ENCODE results near the gene ARHGAP24.
"Not testable (repeated sequence)": the region's sequence is repeated elsewhere in the genome, so short reads cannot be mapped to it uniquely, and the experiment has no call there.

The ARHGAP24 gene

GRCh38 chr4:86013621-86014020 is 538.7 kb downstream of the ARHGAP24 start:
- CTCF ChIA-PET, result no interaction called here
- POLR2A ChIA-PET, result no interaction called here

DNA sequence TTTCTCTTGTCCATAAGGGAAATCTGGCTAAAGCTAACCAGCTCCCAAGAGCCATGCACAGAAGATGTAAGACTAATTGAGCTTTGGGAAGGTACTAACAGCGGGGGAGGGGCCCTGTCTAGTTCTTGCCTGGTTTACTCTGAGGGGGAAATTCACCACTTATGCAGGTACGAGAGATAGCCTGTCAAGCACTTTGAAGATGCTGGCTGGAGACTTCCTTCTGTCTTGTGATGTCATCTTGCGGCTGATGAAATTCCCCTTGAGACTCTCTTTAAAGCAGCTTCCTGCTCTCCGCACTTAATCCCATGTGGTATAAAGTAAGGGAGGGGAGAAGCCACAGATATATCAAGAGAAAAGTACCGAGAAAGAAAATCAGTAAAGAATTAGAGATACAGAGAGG is 539.6 kb downstream of the ARHGAP24 start:
- ChIA-PET CTCF (interaction anchor here (0.7 kb wide), 1 partner anchor 218 kb away, joined by 4 read pairs; no protein-coding TSS in a partner anchor), POLR2A (no interaction called here)
- TF ChIP-seq CTBP1 (IDR thresholded peaks at IDR 0.05; ENCODE audit: borderline replicate concordance) (no peak), L3MBTL2 (conservative IDR thresholded peaks at IDR 0.05) (no peak), SP1 (IDR thresholded peaks at IDR 0.05) (no peak), FOXA1 (IDR thresholded peaks at IDR 0.05) (no peak)
- DNase-seq (ENCODE audit: extremely low spot score), result no peak

More at GRCh38 chr4:86013621-86014020, 538.7 kb downstream of the ARHGAP24 start:
- no peak for DNase-seq (ENCODE audit: extremely low spot score)
- no peak for TF ChIP-seq SP1 (IDR thresholded peaks at IDR 0.05)
- TF ChIP-seq FOXK2 (IDR thresholded peaks at IDR 0.05), result no peak
- no peak for TF ChIP-seq NFRKB (IDR thresholded peaks at IDR 0.05)
- TF ChIP-seq BHLHE40 (IDR thresholded peaks at IDR 0.05; ENCODE audit: borderline replicate concordance), result no peak
- TF ChIP-seq LEF1 (IDR thresholded peaks at IDR 0.05; ENCODE audit: borderline replicate concordance), result no peak
- no peak for TF ChIP-seq FOXM1 (IDR thresholded peaks at IDR 0.05; ENCODE audit: borderline replicate concordance)
- TF ChIP-seq SUZ12 (IDR thresholded peaks at IDR 0.05), result no peak
- no peak for TF ChIP-seq ELF4 (IDR thresholded peaks at IDR 0.05)
- TF ChIP-seq TARDBP (IDR thresholded peaks at IDR 0.05), result no peak
- no peak for TF ChIP-seq ZNF384 (IDR thresholded peaks at IDR 0.05)
- TF ChIP-seq ARNT (IDR thresholded peaks at IDR 0.05), result no peak
- no peak for TF ChIP-seq CTBP1 (IDR thresholded peaks at IDR 0.05; ENCODE audit: borderline replicate concordance)
- no peak for TF ChIP-seq L3MBTL2 (conservative IDR thresholded peaks at IDR 0.05)
- TF ChIP-seq, protein P1, sequence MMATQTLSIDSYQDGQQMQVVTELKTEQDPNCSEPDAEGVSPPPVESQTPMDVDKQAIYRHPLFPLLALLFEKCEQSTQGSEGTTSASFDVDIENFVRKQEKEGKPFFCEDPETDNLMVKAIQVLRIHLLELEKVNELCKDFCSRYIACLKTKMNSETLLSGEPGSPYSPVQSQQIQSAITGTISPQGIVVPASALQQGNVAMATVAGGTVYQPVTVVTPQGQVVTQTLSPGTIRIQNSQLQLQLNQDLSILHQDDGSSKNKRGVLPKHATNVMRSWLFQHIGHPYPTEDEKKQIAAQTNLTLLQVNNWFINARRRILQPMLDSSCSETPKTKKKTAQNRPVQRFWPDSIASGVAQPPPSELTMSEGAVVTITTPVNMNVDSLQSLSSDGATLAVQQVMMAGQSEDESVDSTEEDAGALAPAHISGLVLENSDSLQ (IDR thresholded peaks at IDR 0.05), result no peak
- TF ChIP-seq HDGF (IDR thresholded peaks at IDR 0.05; ENCODE audit: borderline replicate concordance), result no peak
- no peak for TF ChIP-seq FOXA1 (IDR thresholded peaks at IDR 0.05)

DNA sequence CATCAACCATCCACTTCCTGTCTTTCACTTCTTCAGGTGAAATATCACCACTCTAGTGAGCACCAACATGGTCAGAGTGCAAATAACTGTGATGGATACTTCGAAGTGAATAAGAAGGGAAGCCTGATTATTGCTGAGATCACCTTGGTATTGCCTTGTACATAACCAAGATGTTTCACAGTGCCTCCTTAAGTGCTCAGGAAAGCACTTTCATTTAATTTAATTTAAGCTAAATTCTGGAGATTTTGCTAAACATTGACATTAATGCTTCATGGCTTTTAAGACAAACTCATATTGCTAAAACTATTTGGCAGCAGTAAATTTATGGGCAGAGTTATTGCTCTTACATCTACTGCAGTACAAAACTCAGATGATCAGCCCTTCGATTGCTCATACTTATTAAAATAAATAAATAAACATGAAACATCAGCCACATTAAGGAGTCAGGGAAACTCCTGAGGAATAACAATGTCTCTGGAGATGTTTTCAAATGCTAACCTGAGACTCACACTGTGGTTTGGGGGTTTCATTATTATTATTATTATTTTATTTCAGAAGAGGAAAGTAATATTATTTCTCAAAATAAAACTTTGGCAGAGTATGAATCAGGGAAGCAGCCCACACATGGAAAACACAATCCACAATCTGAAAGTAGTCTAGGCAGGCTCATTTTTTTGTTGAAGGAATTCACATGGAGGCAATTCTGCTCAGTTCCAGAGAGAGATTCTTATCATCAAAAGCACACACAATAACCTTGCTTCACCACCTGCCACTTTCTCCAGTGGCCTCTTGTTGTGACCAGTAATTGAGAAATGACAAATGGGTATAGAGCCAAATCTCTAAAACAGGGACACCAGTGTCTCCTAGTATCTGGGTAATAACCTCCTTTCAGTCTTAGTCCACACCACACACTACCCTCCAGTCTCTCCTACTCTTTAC is 540.7 kb downstream of the ARHGAP24 start:
- TF ChIP-seq ZNF384 (IDR thresholded peaks at IDR 0.05), result no peak
- no peak for TF ChIP-seq FOXA1 (IDR thresholded peaks at IDR 0.05)
- DNase-seq (ENCODE audit: extremely low spot score), result no peak
- ChIA-PET CTCF (no interaction called here), POLR2A (no interaction called here)

DNA sequence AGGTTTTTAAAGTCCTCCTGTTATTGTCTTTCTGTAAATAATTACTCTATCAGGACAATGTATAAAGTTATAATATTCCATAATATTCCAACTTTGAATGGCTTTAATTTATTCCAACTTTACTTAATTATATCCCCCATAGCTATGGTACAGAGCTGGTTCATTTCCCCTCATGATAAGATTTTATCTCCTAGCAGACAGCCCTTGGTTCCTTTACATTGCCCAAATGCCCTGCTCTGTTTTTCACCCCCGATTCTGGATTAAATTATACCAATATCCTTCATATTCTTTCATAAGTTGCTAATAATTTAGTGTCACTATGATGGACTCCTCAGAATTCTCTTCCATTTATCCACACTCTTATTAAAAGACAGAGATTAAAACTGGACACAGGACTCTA is 544.4 kb downstream of the ARHGAP24 start:
- TF ChIP-seq FOXM1 (IDR thresholded peaks at IDR 0.05; ENCODE audit: borderline replicate concordance) (no peak), L3MBTL2 (conservative IDR thresholded peaks at IDR 0.05) (no peak), TARDBP (IDR thresholded peaks at IDR 0.05) (no peak), SUZ12 (IDR thresholded peaks at IDR 0.05) (no peak), ARNT (IDR thresholded peaks at IDR 0.05) (no peak), BHLHE40 (IDR thresholded peaks at IDR 0.05; ENCODE audit: borderline replicate concordance) (no peak), LEF1 (IDR thresholded peaks at IDR 0.05; ENCODE audit: borderline replicate concordance) (no peak), HDGF (IDR thresholded peaks at IDR 0.05; ENCODE audit: borderline replicate concordance) (no peak), ELF4 (IDR thresholded peaks at IDR 0.05) (no peak), CTBP1 (IDR thresholded peaks at IDR 0.05; ENCODE audit: borderline replicate concordance) (no peak), NFRKB (IDR thresholded peaks at IDR 0.05) (no peak), FOXA1 (IDR thresholded peaks at IDR 0.05) (no peak), FOXK2 (IDR thresholded peaks at IDR 0.05) (no peak), SP1 (IDR thresholded peaks at IDR 0.05) (no peak), ZNF384 (IDR thresholded peaks at IDR 0.05) (no peak)
- TF ChIP-seq, protein P1 (IDR thresholded peaks at IDR 0.05), result no peak
- CTCF ChIA-PET, result interaction anchor here (0.8 kb wide), 1 partner anchor 223 kb away, joined by 3 read pairs; no protein-coding TSS in a partner anchor
- DNase-seq (ENCODE audit: extremely low spot score), result no peak
- POLR2A ChIA-PET, result no interaction called here

GRCh38 chr4:86019906-86020305 is 545.0 kb downstream of the ARHGAP24 start:
- DNase-seq (ENCODE audit: extremely low spot score), result no peak
- TF ChIP-seq ARNT (IDR thresholded peaks at IDR 0.05), result no peak
- no peak for TF ChIP-seq FOXA1 (IDR thresholded peaks at IDR 0.05)
- no peak for TF ChIP-seq CTBP1 (IDR thresholded peaks at IDR 0.05; ENCODE audit: borderline replicate concordance)
- TF ChIP-seq TARDBP (IDR thresholded peaks at IDR 0.05), result no peak
- TF ChIP-seq ELF4 (IDR thresholded peaks at IDR 0.05), result no peak
- TF ChIP-seq BHLHE40 (IDR thresholded peaks at IDR 0.05; ENCODE audit: borderline replicate concordance), result no peak
- TF ChIP-seq FOXM1 (IDR thresholded peaks at IDR 0.05; ENCODE audit: borderline replicate concordance), result no peak
- no peak for TF ChIP-seq ZNF384 (IDR thresholded peaks at IDR 0.05)
- TF ChIP-seq HDGF (IDR thresholded peaks at IDR 0.05; ENCODE audit: borderline replicate concordance), result no peak
- TF ChIP-seq NFRKB (IDR thresholded peaks at IDR 0.05), result no peak
- CTCF ChIA-PET, result no interaction called here
- POLR2A ChIA-PET, result no interaction called here

GRCh38 chr4:86021671-86022070 is 546.7 kb downstream of the ARHGAP24 start:
- CTCF ChIA-PET; POLR2A ChIA-PET; DNase-seq (ENCODE audit: extremely low spot score): not testable (repeated sequence)

- TF ChIP-seq L3MBTL2 (conservative IDR thresholded peaks at IDR 0.05) (peak; percentile 49), FOXK2 (IDR thresholded peaks at IDR 0.05) (no peak), NFRKB (IDR thresholded peaks at IDR 0.05) (no peak), CTBP1 (IDR thresholded peaks at IDR 0.05; ENCODE audit: borderline replicate concordance) (peak; percentile 81; the same call in 1 of the 2 replicates), ARNT (IDR thresholded peaks at IDR 0.05) (peak; percentile 65), ZNF384 (IDR thresholded peaks at IDR 0.05) (no peak), BHLHE40 (IDR thresholded peaks at IDR 0.05; ENCODE audit: borderline replicate concordance) (no peak), LEF1 (IDR thresholded peaks at IDR 0.05; ENCODE audit: borderline replicate concordance) (peak; percentile 26; the same call in 1 of the 2 replicates)
- TF ChIP-seq, protein P1 (IDR thresholded peaks at IDR 0.05), result peak; percentile 93
- ChIA-PET POLR2A (no interaction called here), CTCF (no interaction called here)
- DNase-seq (ENCODE audit: extremely low spot score), result peak; percentile 34
Measured at GRCh38 chr4:86026720-86027119, 551.8 kb downstream of the ARHGAP24 start.
